GM19395 (cell line): ENCODE measurements around the gene OBI1.

Experiments
- ATAC-seq: cut with Tn5 transposase; IDR thresholded peaks from one replicate; pipeline ENCODE4 v1.9.1; 2021; ENCODE audit warnings: mild to moderate bottlenecking, moderate library complexity; ENCODE audit not compliant: unreplicated experiment

Gene OBI1

GRCh38 chr13:78658630-78659449 lies at the start of gene OBI1:
Gene OBI1 (minus strand): TSS chr13:78659155. CDS start chr13:78659120, 35 bp downstream.
- ATAC-seq = peak; percentile 79

GRCh38 chr13:78701383-78701782 lies 42.4 kb upstream of the OBI1 start:
- no peak for ATAC-seq

GRCh38 chr13:78700121-78700910 lies 41.4 kb upstream of the OBI1 start:
- ATAC-seq = no peak

GRCh38 chr13:78689011-78689410 lies 30.1 kb upstream of the OBI1 start:
- no peak for ATAC-seq

GRCh38 chr13:78686461-78686860 lies 27.5 kb upstream of the OBI1 start:
- ATAC-seq = no peak

- ATAC-seq = no peak
These were observed 21.8 kb upstream of the OBI1 start for GRCh38 chr13:78680576-78681350.

GRCh38 chr13:78680115-78680561 lies 21.2 kb upstream of the OBI1 start:
- no peak for ATAC-seq

GRCh38 chr13:78679329-78679728 lies 20.4 kb upstream of the OBI1 start:
- ATAC-seq = no peak

GRCh38 chr13:78675112-78675511 lies 16.2 kb upstream of the OBI1 start:
- no peak for ATAC-seq

- ATAC-seq = no peak
These were observed 15.7 kb upstream of the OBI1 start for GRCh38 chr13:78674638-78675037.

- peak; percentile 35 for ATAC-seq
These were observed 3.5 kb upstream of the OBI1 start for GRCh38 chr13:78662467-78662866.

GRCh38 chr13:78660495-78660857 lies 1.5 kb upstream of the OBI1 start:
- peak; percentile 6 for ATAC-seq

GRCh38 chr13:78659732-78660494 lies 958 bp upstream of the OBI1 start:
- peak; percentile 36 for ATAC-seq

GRCh38 chr13:78659450-78659730 lies 435 bp upstream of the OBI1 start:
- ATAC-seq = no peak

- ATAC-seq = peak; percentile 37
These were observed 991 bp downstream of the OBI1 start for GRCh38 chr13:78657699-78658629.

- no peak for ATAC-seq
These were observed 3.0 kb downstream of the OBI1 start for GRCh38 chr13:78655906-78656305.

GRCh38 chr13:78655007-78655406 lies 3.9 kb downstream of the OBI1 start:
- no peak for ATAC-seq

- no peak for ATAC-seq
These were observed 6.3 kb downstream of the OBI1 start for GRCh38 chr13:78652651-78653050.

- no peak for ATAC-seq
These were observed 8.3 kb downstream of the OBI1 start for GRCh38 chr13:78650717-78651083.
